IMR-90 (cell line): ENCODE measurements around the gene ITSN2.

ENCODE experiments used
- BHLHE40 ChIP-seq: fragments of 150-350 bp; IDR thresholded peaks from 2 replicates; pipeline ENCODE4 v1.6.1; 2016; ENCODE audit warnings: mild to moderate bottlenecking, low read depth, low read length
- CEBPB ChIP-seq: IDR thresholded peaks from 2 replicates; pipeline ENCODE4 v1.6.1; 2012; ENCODE audit warnings: low read depth, low read length, improper control_type of control experiment
- CHD1 ChIP-seq: IDR thresholded peaks from 2 replicates; pipeline ENCODE4 v1.6.1; 2012; ENCODE audit warnings: low read depth, low read length, improper control_type of control experiment
- CTCF ChIP-seq: conservative IDR thresholded peaks from 2 replicates; pipeline ENCODE4 v1.5.1; 2012; ENCODE audit warnings: mild to moderate bottlenecking, low read depth, low read length, improper control_type of control experiment
- MAFK ChIP-seq: IDR thresholded peaks from 2 replicates; pipeline ENCODE4 v1.6.1; 2012; ENCODE audit warnings: low read depth, low read length, improper control_type of control experiment
- MAZ ChIP-seq: IDR thresholded peaks from 2 replicates; pipeline ENCODE4 v1.6.1; 2012; ENCODE audit warnings: low read depth, mild to moderate bottlenecking, low read length, improper control_type of control experiment, moderate library complexity, borderline replicate concordance
- POLR2A ChIP-seq: IDR thresholded peaks from 2 replicates; pipeline ENCODE4 v1.6.1; 2012; ENCODE audit warnings: mild to moderate bottlenecking, low read depth, low read length
- RAD21 ChIP-seq: IDR thresholded peaks from 2 replicates; pipeline ENCODE4 v1.6.1; 2012; ENCODE audit warnings: low read length, improper control_type of control experiment
- RCOR1 ChIP-seq: IDR thresholded peaks from 2 replicates; pipeline ENCODE4 v1.6.1; 2012; ENCODE audit warnings: mild to moderate bottlenecking, low read length, improper control_type of control experiment; ENCODE audit not compliant: insufficient replicate concordance
- RFX5 ChIP-seq: IDR thresholded peaks from 2 replicates; pipeline ENCODE4 v1.8.0; 2012; ENCODE audit warnings: low read depth, mild to moderate bottlenecking, low read length, moderate library complexity
- SMC3 ChIP-seq: fragments of 150-350 bp; IDR thresholded peaks from 2 replicates; pipeline ENCODE4 v1.6.1; 2016; ENCODE audit warnings: low read depth, mild to moderate bottlenecking, antibody characterized with exemption, low read length, moderate library complexity
- USF2 ChIP-seq: fragments of 150-350 bp; IDR thresholded peaks from 2 replicates; pipeline ENCODE4 v1.6.1; 2017; ENCODE audit warnings: mild to moderate bottlenecking, antibody characterized with exemption, low read length, low read depth

- TF ChIP-seq CTCF (no peak), RAD21 (no peak), USF2 (no peak), POLR2A (no peak), SMC3 (no peak), MAZ (no peak), CEBPB (no peak), RCOR1 (no peak), MAFK (no peak), CHD1 (no peak), BHLHE40 (no peak), RFX5 (no peak)
These were observed 150.8 kb downstream of the ITSN2 start for GRCh38 chr2:24209389-24210105.
